K562 (cell line): ENCODE results near the gene RGS12.

ENCODE experiments used
- CEBPB ChIP-seq: fragments of 450-650 bp; IDR thresholded peaks from 2 replicates; pipeline ENCODE4 v1.6.1; 2016; ENCODE audit warnings: missing genetic modification characterization, missing compliant biosample characterization
- EZH2 ChIP-seq: IDR thresholded peaks from 2 replicates; pipeline ENCODE4 v1.6.1; 2012; ENCODE audit warnings: low read depth, mild to moderate bottlenecking, inconsistent platforms, low read length, borderline replicate concordance
- HCFC1 ChIP-seq: IDR thresholded peaks from 2 replicates; pipeline ENCODE4 v1.6.1; 2012; ENCODE audit warnings: low read depth, low read length, improper control_type of control experiment
- KHSRP ChIP-seq: fragments of 450-650 bp; IDR thresholded peaks from 2 replicates; pipeline ENCODE4 v1.6.1; 2017
- MYC ChIP-seq, 2 experiments: fragments of 250-450 bp in 1 of 2; sonication (Bioruptor Pico) in 1 of 2; IDR thresholded peaks; 2 replicates each; pipeline versions ENCODE4 v1.5.1 to v1.6.1; 2012 to 2021; ENCODE audit warnings: low read depth in 2 of 2, borderline replicate concordance in 1 of 2, improper control_type of control experiment in 1 of 2, low read length in 1 of 2, mild to moderate bottlenecking in 1 of 2, moderate library complexity in 1 of 2
- POLR2A ChIP-seq: fragments of 450-650 bp; conservative IDR thresholded peaks from 2 replicates; pipeline ENCODE4 v1.6.1; 2016
- RAD21 ChIP-seq, 2 experiments: fragments of 250-450 bp in 1 of 2; fragments of 450-650 bp in 1 of 2; sonication (Bioruptor Pico) in 1 of 2; formaldehyde crosslinking in 1 of 2; IDR thresholded peaks in 1 of 2; conservative IDR thresholded peaks in 1 of 2; 2 replicates each; pipeline versions ENCODE4 v1.4.0 to v1.8.0; 2020 to 2022; ENCODE audit warnings: mild to moderate bottlenecking in 2 of 2, moderate library complexity in 1 of 2
- TAF1 ChIP-seq: IDR thresholded peaks from 2 replicates; pipeline ENCODE4 v1.6.1; 2011; ENCODE audit warnings: mild to moderate bottlenecking, low read length, moderate library complexity; ENCODE audit not compliant: insufficient read depth, control insufficient read depth, severe bottlenecking; ENCODE audit errors: extremely low read depth
- ZNF274 ChIP-seq: IDR thresholded peaks from 2 replicates; pipeline ENCODE4 v1.6.1; 2011; ENCODE audit warnings: low read depth, mild to moderate bottlenecking, low read length, moderate library complexity, borderline replicate concordance
- TF ChIP-seq, protein P1 (sequence below), 3 experiments: IDR thresholded peaks in 2 of 3; conservative IDR thresholded peaks in 1 of 3; 2 replicates each; pipeline ENCODE4 v1.5.1; 2011 to 2012; ENCODE audit warnings: low read length in 3 of 3, mild to moderate bottlenecking in 3 of 3, control low read depth in 2 of 3, improper control_type of control experiment in 1 of 3, inconsistent platforms in 1 of 3, low read depth in 1 of 3, mixed read lengths in 1 of 3, moderate library complexity in 1 of 3; ENCODE audit not compliant: insufficient read depth in 2 of 3
- TF ChIP-seq, protein P2 (sequence below): fragments of 450-650 bp; formaldehyde crosslinking; IDR thresholded peaks from 2 replicates; pipeline ENCODE4 v1.4.0; 2020; ENCODE audit warnings: mild to moderate bottlenecking, mixed read lengths
- TF ChIP-seq, protein P3 (sequence below): fragments of 450-650 bp; IDR thresholded peaks from 2 replicates; pipeline ENCODE4 v1.6.1; 2016; ENCODE audit warnings: low read depth
- TF ChIP-seq, protein P4 (sequence below): fragments of 450-650 bp; IDR thresholded peaks from 2 replicates; pipeline ENCODE4 v1.6.1; 2018; ENCODE audit not compliant: partially characterized antibody

DNA sequence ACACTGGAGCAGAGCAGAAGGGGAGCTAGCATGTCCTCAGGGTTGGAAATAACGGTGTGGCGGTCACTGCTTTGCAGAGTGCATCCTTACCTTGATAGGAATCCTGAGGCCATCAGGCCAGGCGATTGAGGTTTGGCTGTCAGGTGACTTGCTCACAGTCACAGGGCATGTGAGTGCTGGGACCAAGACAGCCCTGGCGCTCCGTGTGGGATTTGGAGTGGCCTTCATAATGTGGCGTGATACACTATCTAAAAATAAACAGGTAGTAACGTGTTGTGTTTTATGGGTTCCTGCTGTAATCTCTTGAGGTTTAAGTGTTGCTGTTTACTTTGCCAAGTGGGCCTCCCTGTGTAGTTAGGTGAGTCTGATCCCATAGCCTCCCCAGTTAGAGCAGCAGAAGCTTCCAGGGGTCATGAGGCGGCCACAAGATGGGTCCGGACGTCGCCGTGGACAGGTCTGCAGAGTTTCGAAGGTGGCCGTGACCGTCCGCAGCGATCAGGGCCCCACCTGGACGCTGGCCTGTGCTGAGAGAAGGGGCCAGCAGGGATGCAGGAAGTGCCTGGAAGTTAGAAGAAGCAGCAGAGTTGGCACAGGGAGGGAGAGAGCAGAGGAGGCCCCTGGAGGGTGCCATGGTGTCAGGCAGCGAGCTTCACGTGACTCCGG is 27.7 kb downstream of the RGS12 start:
- TF ChIP-seq HCFC1 = no peak
- TF ChIP-seq, protein P1, sequence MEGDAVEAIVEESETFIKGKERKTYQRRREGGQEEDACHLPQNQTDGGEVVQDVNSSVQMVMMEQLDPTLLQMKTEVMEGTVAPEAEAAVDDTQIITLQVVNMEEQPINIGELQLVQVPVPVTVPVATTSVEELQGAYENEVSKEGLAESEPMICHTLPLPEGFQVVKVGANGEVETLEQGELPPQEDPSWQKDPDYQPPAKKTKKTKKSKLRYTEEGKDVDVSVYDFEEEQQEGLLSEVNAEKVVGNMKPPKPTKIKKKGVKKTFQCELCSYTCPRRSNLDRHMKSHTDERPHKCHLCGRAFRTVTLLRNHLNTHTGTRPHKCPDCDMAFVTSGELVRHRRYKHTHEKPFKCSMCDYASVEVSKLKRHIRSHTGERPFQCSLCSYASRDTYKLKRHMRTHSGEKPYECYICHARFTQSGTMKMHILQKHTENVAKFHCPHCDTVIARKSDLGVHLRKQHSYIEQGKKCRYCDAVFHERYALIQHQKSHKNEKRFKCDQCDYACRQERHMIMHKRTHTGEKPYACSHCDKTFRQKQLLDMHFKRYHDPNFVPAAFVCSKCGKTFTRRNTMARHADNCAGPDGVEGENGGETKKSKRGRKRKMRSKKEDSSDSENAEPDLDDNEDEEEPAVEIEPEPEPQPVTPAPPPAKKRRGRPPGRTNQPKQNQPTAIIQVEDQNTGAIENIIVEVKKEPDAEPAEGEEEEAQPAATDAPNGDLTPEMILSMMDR (IDR thresholded peaks at IDR 0.05 in 2 of 3, conservative IDR thresholded peaks at IDR 0.05 in 1 of 3; ENCODE audit: insufficient read depth in 2 of 3, low read depth in 1 of 3, low read length in 3 of 3) = no peak
- TF ChIP-seq POLR2A = no peak
- no peak for TF ChIP-seq EZH2
- TF ChIP-seq, protein P2, sequence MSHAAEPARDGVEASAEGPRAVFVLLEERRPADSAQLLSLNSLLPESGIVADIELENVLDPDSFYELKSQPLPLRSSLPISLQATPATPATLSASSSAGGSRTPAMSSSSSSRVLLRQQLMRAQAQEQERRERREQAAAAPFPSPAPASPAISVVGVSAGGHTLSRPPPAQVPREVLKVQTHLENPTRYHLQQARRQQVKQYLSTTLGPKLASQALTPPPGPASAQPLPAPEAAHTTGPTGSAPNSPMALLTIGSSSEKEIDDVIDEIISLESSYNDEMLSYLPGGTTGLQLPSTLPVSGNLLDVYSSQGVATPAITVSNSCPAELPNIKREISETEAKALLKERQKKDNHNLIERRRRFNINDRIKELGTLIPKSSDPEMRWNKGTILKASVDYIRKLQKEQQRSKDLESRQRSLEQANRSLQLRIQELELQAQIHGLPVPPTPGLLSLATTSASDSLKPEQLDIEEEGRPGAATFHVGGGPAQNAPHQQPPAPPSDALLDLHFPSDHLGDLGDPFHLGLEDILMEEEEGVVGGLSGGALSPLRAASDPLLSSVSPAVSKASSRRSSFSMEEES (CRISPR knock-in tag) = no peak
- TF ChIP-seq MYC (IDR thresholded peaks at IDR 0.05; ENCODE audit: low read depth, low read length) = no peak
- no peak for TF ChIP-seq MYC (CRISPR knock-in tag; IDR thresholded peaks at IDR 0.05; ENCODE audit: borderline replicate concordance, low read depth)
- TF ChIP-seq KHSRP = no peak
- no peak for TF ChIP-seq CEBPB (tag)
- no peak for TF ChIP-seq RAD21 (CRISPR knock-in tag; conservative IDR thresholded peaks at IDR 0.05 in 1 of 2, IDR thresholded peaks at IDR 0.05 in 1 of 2)
- TF ChIP-seq TAF1 = no peak
- no peak for TF ChIP-seq ZNF274
- TF ChIP-seq, protein P3, sequence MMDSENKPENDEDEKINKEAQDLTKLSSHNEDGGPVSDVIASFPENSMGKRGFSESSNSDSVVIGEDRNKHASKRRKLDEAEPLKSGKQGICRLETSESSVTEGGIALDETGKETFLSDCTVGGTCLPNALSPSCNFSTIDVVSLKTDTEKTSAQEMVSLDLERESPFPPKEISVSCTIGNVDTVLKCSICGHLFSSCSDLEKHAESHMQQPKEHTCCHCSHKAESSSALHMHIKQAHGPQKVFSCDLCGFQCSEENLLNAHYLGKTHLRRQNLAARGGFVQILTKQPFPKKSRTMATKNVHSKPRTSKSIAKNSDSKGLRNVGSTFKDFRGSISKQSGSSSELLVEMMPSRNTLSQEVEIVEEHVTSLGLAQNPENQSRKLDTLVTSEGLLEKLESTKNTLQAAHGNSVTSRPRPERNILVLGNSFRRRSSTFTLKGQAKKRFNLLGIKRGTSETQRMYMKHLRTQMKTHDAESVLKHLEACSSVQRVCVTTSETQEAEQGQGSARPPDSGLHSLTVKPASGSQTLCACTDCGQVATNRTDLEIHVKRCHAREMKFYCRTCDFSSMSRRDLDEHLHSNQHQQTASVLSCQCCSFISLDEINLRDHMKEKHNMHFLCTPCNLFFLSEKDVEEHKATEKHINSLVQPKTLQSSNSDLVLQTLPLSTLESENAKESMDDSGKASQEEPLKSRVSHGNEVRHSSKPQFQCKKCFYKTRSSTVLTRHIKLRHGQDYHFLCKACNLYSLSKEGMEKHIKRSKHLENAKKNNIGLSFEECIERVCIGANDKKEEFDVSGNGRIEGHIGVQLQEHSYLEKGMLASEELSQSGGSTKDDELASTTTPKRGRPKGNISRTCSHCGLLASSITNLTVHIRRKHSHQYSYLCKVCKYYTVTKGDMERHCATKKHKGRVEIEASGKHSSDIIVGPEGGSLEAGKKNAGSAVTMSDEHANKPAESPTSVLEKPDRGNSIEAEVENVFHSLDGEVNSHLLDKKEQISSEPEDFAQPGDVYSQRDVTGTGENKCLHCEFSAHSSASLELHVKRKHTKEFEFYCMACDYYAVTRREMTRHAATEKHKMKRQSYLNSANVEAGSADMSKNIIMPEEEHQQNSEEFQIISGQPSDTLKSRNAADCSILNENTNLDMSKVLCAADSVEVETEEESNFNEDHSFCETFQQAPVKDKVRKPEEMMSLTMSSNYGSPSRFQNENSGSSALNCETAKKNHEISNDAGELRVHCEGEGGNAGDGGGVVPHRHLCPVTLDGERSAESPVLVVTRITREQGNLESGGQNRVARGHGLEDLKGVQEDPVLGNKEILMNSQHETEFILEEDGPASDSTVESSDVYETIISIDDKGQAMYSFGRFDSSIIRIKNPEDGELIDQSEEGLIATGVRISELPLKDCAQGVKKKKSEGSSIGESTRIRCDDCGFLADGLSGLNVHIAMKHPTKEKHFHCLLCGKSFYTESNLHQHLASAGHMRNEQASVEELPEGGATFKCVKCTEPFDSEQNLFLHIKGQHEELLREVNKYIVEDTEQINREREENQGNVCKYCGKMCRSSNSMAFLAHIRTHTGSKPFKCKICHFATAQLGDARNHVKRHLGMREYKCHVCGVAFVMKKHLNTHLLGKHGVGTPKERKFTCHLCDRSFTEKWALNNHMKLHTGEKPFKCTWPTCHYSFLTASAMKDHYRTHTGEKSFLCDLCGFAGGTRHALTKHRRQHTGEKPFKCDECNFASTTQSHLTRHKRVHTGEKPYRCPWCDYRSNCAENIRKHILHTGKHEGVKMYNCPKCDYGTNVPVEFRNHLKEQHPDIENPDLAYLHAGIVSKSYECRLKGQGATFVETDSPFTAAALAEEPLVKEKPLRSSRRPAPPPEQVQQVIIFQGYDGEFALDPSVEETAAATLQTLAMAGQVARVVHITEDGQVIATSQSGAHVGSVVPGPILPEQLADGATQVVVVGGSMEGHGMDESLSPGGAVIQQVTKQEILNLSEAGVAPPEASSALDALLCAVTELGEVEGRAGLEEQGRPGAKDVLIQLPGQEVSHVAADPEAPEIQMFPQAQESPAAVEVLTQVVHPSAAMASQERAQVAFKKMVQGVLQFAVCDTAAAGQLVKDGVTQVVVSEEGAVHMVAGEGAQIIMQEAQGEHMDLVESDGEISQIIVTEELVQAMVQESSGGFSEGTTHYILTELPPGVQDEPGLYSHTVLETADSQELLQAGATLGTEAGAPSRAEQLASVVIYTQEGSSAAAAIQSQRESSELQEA = no peak
- TF ChIP-seq, protein P4, sequence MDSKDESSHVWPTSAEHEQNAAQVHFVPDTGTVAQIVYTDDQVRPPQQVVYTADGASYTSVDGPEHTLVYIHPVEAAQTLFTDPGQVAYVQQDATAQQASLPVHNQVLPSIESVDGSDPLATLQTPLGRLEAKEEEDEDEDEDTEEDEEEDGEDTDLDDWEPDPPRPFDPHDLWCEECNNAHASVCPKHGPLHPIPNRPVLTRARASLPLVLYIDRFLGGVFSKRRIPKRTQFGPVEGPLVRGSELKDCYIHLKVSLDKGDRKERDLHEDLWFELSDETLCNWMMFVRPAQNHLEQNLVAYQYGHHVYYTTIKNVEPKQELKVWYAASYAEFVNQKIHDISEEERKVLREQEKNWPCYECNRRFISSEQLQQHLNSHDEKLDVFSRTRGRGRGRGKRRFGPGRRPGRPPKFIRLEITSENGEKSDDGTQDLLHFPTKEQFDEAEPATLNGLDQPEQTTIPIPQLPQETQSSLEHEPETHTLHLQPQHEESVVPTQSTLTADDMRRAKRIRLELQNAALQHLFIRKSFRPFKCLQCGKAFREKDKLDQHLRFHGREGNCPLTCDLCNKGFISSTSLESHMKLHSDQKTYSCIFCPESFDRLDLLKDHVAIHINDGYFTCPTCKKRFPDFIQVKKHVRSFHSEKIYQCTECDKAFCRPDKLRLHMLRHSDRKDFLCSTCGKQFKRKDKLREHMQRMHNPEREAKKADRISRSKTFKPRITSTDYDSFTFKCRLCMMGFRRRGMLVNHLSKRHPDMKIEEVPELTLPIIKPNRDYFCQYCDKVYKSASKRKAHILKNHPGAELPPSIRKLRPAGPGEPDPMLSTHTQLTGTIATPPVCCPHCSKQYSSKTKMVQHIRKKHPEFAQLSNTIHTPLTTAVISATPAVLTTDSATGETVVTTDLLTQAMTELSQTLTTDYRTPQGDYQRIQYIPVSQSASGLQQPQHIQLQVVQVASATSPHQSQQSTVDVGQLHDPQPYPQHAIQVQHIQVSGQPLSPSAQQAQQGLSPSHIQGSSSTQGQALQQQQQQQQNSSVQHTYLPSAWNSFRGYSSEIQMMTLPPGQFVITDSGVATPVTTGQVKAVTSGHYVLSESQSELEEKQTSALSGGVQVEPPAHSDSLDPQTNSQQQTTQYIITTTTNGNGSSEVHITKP = no peak
